PC-3 (cell line): ENCODE measurements around the gene THRB. TPM values are rescaled to one million over a fixed set of nuclear protein-coding genes. Genes with fewer than 3 reads are reported as not detected.

Experiments used
- ATAC-seq: fragments of 200-7000 bp; cut with Tn5 transposase; 2 replicates; pipeline ENCODE4 v1.9.1; 2020; ENCODE audit warnings: mild to moderate bottlenecking, moderate library complexity
- Bru-seq: library from RNA; stranded (reverse); fragments of 400-500 nt; gene quantifications from one replicate; lab custom pipeline; 2021; lab: Mats Ljungman, UMichigan
- BruChase-seq, 2 experiments: library from RNA; stranded (reverse); fragments of 400-500 nt; gene quantifications; one replicate each; lab custom pipeline; 2021; lab: Mats Ljungman, UMichigan
- BruUV-seq: library from RNA; stranded (reverse); fragments of 400-500 nt; replicated peaks from 2 replicates; lab custom pipeline; 2021; lab: Mats Ljungman, UMichigan
- CTCF ChIA-PET: fragments of 300-600 bp; sonication (Branson Sonifier 250); formaldehyde crosslinking; loops from one replicate; lab custom pipeline; 2022; ENCODE audit warnings: antibody characterized with exemption; lab: Charles Lee
- POLR2A ChIA-PET: fragments of 300-600 bp; sonication (Branson Sonifier 250); formaldehyde crosslinking; loops from one replicate; lab custom pipeline; 2022; ENCODE audit warnings: antibody characterized with exemption; ENCODE audit not compliant: unreplicated experiment; lab: Charles Lee
- DNase-seq: peaks from one replicate; pipeline ENCODE4 v3.0.0-alpha.2; 2015
- H2AFZ ChIP-seq: fragments of 300-600 bp; sonication (generic); 2 replicates; pipeline ENCODE4 v1.6.0; 2016; ENCODE audit warnings: antibody characterized with exemption, low read length
- H3F3A ChIP-seq: fragments of 300-600 bp; sonication (generic); one replicate; pipeline ENCODE4 v1.6.0; 2017; ENCODE audit warnings: antibody characterized with exemption, low read length, control low read depth, mild to moderate bottlenecking; ENCODE audit not compliant: unreplicated experiment
- H3K27ac ChIP-seq: fragments of 300-600 bp; sonication (generic); 2 replicates; pipeline ENCODE4 v1.5.1; 2016; ENCODE audit warnings: mild to moderate bottlenecking, low read length
- H3K27me3 ChIP-seq: fragments of 300-600 bp; sonication (generic); 2 replicates; pipeline ENCODE4 v1.6.1; 2016; ENCODE audit warnings: low read length, mixed read lengths
- H3K36me3 ChIP-seq: fragments of 300-600 bp; sonication (generic); 2 replicates; pipeline ENCODE4 v1.6.1; 2016; ENCODE audit warnings: low read depth, mixed run types, low read length, mixed read lengths
- H3K4me1 ChIP-seq: fragments of 300-600 bp; sonication (generic); 2 replicates; pipeline ENCODE4 v1.5.1; 2016; ENCODE audit warnings: low read length; ENCODE audit not compliant: insufficient read depth
- H3K4me2 ChIP-seq: fragments of 300-600 bp; sonication (generic); 2 replicates; pipeline ENCODE4 v1.6.0; 2016; ENCODE audit warnings: low read length
- H3K4me3 ChIP-seq: fragments of 300-600 bp; sonication (generic); 2 replicates; pipeline ENCODE4 v1.5.1; 2016; ENCODE audit warnings: mild to moderate bottlenecking, low read length, mixed read lengths
- H3K79me2 ChIP-seq: fragments of 300-600 bp; sonication (generic); 2 replicates; pipeline ENCODE4 v1.6.1; 2017; ENCODE audit warnings: low read length, mixed read lengths
- H3K9ac ChIP-seq: fragments of 300-600 bp; sonication (generic); 2 replicates; pipeline ENCODE4 v1.6.0; 2016; ENCODE audit warnings: mild to moderate bottlenecking, low read length
- H3K9me2 ChIP-seq: fragments of 300-600 bp; sonication (generic); replicated peaks from 2 replicates; pipeline ENCODE4 v1.6.1; 2016; ENCODE audit warnings: mixed run types, low read length, mixed read lengths
- H3K9me3 ChIP-seq: fragments of 300-600 bp; sonication (generic); 2 replicates; pipeline ENCODE4 v1.6.1; 2016; ENCODE audit warnings: low read length, mixed read lengths
- H4K20me1 ChIP-seq: fragments of 300-600 bp; sonication (generic); 2 replicates; pipeline ENCODE4 v1.6.1; 2016; ENCODE audit warnings: low read length, mixed read lengths
- EZH2 ChIP-seq: fragments of 300-600 bp; sonication (generic); IDR thresholded peaks from one replicate; pipeline ENCODE4 v1.6.1; 2017; ENCODE audit warnings: antibody characterized with exemption, mild to moderate bottlenecking, low read length; ENCODE audit not compliant: unreplicated experiment
- EZH2phosphoT487 ChIP-seq: fragments of 300-600 bp; sonication (generic); IDR thresholded peaks from 2 replicates; pipeline ENCODE4 v1.6.1; 2018; ENCODE audit warnings: mild to moderate bottlenecking, antibody characterized with exemption, low read length, borderline replicate concordance
- intact Hi-C: fragments of 100-400 bp; cut with micrococcal nuclease; formaldehyde crosslinking; loops from 2 replicates; pipeline ENCODE4 v1.9.0; 2023
- long read RNA-seq: library from polyadenylated mRNA; unstranded; transcript quantifications from one replicate; pipeline ENCODE4 v2.0.0, GENCODE V29; 2021; ENCODE audit not compliant: unreplicated experiment
- total RNA-seq: library from RNA; depleted of rRNA; stranded (reverse); fragments of >200 nt; gene quantifications from 2 replicates; pipeline ENCODE4 v1.2.3, GENCODE V29; 2014; rRNA removed
- TF ChIP-seq, protein P1 (sequence below): fragments of 300-600 bp; sonication (generic); conservative IDR thresholded peaks from 2 replicates; pipeline ENCODE4 v1.5.1; 2017; ENCODE audit warnings: antibody characterized with exemption, low read depth, mild to moderate bottlenecking, low read length

The THRB gene
- total RNA-seq: 7.0 and 9.7 TPM in 2 replicates
- percentile 72 among the genes with signal in this experiment for Bru-seq, nascent RNA
- BruChase-seq, experiment 1, labeled RNA remaining after a 6-hour chase: percentile 58 among the genes with signal in this experiment
- BruChase-seq, experiment 2, labeled RNA remaining after a 2-hour chase: percentile 72 among the genes with signal in this experiment
- long read RNA-seq, full-length matches to known transcripts: 2 of 18 reads
- long read RNA-seq, partial matches to known transcripts: 1 of 18 reads
- long read RNA-seq, other reads (novel, unspliced or antisense): 15 of 18 reads

DNA sequence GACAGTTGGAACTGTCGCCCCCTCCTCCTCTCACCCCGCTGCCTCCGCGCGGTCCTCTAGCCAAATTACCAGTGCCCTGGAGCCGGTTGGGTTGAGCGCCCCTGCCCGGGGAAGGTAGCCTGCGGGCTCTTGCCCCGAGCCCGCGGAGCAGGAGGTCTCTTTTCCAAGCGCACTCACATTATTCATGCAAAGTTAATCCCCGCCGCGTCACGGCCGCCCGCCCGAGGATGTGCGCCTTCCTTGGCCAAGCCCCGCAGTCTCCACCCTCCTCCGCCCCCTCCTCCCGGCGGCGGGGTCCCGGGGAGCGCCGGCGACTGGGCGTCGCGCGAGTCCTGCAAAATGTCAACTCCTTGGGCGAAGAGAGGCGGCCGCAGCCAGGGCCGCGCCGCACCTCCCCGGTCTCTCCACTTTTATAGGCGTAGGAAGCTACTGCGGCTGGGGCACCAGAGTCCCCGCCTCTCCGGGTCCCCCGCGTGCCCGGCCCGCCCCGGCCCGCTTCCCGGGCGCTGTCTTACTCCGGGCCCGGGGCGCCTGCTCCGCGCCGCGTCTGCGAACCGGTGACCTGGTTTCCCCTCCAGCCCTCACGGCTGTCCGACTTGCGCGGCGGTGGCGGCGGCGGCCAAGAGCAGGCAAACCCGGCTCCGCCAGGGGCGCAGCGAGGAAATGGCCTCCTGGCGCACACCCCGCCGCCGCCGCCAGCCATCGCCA is at the start of gene THRB:
Gene THRB, minus strand, starts transcription at position 233 of the 708 bp plus-strand sequence.
- TF ChIP-seq EZH2phosphoT487 (no peak), EZH2 (no peak)
- TF ChIP-seq, protein P1, sequence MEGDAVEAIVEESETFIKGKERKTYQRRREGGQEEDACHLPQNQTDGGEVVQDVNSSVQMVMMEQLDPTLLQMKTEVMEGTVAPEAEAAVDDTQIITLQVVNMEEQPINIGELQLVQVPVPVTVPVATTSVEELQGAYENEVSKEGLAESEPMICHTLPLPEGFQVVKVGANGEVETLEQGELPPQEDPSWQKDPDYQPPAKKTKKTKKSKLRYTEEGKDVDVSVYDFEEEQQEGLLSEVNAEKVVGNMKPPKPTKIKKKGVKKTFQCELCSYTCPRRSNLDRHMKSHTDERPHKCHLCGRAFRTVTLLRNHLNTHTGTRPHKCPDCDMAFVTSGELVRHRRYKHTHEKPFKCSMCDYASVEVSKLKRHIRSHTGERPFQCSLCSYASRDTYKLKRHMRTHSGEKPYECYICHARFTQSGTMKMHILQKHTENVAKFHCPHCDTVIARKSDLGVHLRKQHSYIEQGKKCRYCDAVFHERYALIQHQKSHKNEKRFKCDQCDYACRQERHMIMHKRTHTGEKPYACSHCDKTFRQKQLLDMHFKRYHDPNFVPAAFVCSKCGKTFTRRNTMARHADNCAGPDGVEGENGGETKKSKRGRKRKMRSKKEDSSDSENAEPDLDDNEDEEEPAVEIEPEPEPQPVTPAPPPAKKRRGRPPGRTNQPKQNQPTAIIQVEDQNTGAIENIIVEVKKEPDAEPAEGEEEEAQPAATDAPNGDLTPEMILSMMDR: no peak
- peak within 1 kb of the TSS; percentile 73 for H3K27ac ChIP-seq
- intact Hi-C loops: loop anchor here (1.0 to 10.0 kb wide), 10 partner anchors 20 to 500 kb away; no protein-coding TSS in a partner anchor
- peak within 1 kb of the TSS; percentile 95 for H3K4me3 ChIP-seq
- H3K27me3 ChIP-seq: no peaks in the 10 kb centered on the region
- H3K4me1 ChIP-seq: peaks cover 54% of the 10 kb centered on the region
- ATAC-seq (peak; percentile 55), DNase-seq (peak; percentile 72)
- no peaks in the 10 kb centered on the region for H3K36me3 ChIP-seq
- POLR2A ChIA-PET: interaction anchor here (0.6 kb wide), 3 partner anchors 97 to 1359 kb away, joined by 3 read pairs; no protein-coding TSS in a partner anchor
- no TSS peak for BruUV-seq
- H3K4me2 ChIP-seq: peak within 1 kb of the TSS; percentile 90
- no peaks in the 10 kb centered on the region for H3K9me2 ChIP-seq
- CTCF ChIA-PET: interaction anchor here (0.6 to 1.0 kb wide), 3 partner anchors 26 to 309 kb away, joined by 4 to 5 read pairs (median 4); no protein-coding TSS in a partner anchor
- peak within 1 kb of the TSS; percentile 93 for H2AFZ ChIP-seq
- H3K9me3 ChIP-seq: no peaks in the 10 kb centered on the region
- H3F3A ChIP-seq: no peaks in the 10 kb centered on the region
- peaks cover 45% of the 10 kb centered on the region for H3K79me2 ChIP-seq
- H3K9ac ChIP-seq: peak within 1 kb of the TSS; percentile 79
- no peaks in the 10 kb centered on the region for H4K20me1 ChIP-seq

DNA sequence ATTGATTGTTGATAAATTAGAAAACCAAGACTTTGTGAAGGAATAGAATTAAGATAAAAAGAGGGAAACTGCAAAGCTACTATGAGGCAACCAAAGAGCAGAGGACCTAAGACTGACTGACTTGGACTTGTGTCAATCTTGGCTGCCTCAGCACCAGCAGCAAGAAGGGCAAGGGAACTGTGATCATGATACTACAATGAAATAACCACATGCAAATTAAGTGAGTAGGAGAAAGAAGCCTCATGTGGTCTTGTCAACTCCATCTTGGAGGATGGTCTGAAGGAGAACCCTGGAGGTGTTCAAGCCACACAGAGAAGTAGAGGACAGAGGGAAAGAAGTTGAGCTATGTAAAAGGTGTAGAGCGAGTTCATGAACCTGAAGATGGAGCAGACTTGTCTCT is 47.3 kb upstream of the THRB start:
- ChIA-PET CTCF (no interaction called here), POLR2A (interaction anchor here (0.5 kb wide), 1 partner anchor 34 kb away, joined by 3 read pairs; no protein-coding TSS in a partner anchor)
- Histone ChIP-seq H3K27ac (no peak overlapping the region), H3K4me1 (peaks cover 11% of the 10 kb centered on the region), H3K9me2 (no peaks in the 10 kb centered on the region), H3K9ac (no peak overlapping the region), H3K4me3 (no peak overlapping the region), H3F3A (no peaks in the 10 kb centered on the region), H2AFZ (no peak overlapping the region), H3K79me2 (no peaks in the 10 kb centered on the region), H4K20me1 (no peaks in the 10 kb centered on the region), H3K4me2 (no peak overlapping the region), H3K27me3 (no peaks in the 10 kb centered on the region), H3K9me3 (no peaks in the 10 kb centered on the region), H3K36me3 (no peaks in the 10 kb centered on the region)
- BruUV-seq: no TSS peak
- TF ChIP-seq EZH2: no peak
- no peak for TF ChIP-seq EZH2phosphoT487
- TF ChIP-seq, protein P1: no peak
- intact Hi-C loops: no loop called here
- no peak for ATAC-seq
- no peak for DNase-seq
